ENCODE data around the gene TEX264.

The TEX264 gene

DNA sequence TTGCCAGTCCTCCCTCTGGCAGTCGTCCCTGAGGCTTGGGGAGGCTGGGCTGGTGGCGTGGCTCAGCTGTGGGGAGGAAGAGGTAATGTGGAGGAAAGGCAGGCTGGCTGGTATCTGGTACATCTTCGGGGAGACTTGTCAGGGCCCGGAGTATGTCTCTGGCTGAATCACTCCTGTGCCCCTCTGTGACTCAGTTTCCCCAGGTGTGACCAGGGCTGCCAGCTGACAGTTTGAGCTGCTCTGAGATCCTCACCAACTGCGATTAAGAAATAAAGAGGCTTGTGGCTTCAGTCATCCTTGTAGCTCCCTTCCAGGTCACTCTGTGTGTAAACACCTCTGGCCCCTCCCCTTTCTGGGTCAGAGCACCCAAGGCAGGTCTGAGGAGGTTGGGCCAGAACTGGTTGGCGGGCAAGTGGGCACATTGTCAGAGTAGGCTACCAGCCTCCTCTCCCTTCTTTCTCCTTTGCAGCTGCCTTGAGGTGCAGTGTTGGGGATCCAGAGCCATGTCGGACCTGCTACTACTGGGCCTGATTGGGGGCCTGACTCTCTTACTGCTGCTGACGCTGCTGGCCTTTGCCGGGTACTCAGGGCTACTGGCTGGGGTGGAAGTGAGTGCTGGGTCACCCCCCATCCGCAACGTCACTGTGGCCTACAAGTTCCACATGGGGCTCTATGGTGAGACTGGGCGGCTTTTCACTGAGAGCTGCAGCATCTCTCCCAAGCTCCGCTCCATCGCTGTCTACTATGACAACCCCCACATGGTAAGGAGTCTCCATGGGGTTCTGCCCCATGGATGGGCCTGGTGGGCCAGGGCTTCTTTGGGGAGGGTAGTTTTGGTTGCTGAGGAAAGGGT lies 3.0 kb downstream of the TEX264 start:
- no peak for DNase-seq (ENCODE audit: low spot score)

DNA sequence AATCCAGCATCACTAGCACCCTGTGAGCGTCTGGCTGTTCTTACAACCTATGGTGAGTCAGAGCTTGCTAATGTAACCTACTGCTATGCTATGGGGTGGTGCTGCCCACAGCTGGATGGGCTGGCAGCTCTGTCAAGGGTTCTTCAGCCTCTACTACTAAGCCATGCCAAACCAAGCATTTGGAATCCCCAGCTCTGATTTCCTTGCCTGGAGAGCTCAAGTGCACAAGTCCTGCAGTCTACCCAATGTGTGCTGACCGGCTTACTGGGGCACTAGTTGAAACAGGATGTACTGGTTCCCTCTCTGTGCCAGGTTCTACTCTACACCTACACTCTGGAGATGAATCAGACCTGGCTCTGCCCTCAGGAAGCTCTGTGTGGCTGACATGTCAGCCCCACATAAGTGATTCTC lies 4.2 kb downstream of the TEX264 start:
- no peak for DNase-seq (ENCODE audit: low spot score)

DNA sequence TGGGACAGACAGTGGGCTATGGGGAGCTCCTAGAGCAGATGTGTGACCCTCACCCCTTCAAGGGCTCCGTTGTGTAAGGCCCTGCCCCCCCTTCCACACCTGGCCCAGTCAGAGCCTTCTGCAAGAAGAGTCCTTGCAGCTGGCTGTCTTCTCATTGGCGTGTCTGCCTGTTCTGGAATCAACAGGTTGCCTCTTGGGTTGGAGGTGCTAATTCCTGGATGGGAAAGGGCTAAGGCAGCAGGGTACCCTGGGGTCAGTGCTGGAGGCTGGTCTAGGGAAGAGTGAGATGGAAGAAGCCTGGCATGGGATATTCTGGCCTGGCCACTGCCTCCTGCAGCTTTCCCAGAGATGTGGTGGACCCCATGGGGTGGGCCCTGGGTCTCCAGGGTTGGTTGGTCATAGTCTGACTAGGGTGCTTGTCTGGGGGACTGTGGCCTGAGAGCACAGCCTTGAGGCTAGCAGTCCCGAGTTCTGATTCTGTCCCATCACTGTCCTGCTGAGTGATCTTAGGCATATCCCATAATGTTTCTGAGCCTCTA lies 5.1 kb downstream of the TEX264 start:
- DNase-seq (ENCODE audit: low spot score) = no peak

DNA sequence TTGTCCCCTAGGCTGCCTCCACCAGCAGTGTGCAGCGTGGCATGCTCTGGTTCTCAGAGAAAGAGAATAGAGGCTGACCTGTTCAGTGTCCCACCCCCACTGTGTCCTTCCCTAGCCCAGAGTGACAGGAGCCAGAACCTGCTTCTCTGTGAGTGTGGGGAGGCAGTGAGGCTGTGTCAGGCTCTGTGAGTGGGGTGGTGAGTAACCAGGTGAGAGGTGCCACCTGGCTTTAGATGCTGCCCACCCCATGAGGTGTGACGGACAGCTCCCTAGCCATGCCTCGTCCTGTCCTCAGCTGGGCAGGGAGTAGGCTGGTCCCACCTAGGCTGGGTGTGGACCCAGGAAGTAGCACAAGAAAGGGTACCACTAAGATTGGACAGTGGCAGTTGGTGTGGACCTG lies 6.3 kb downstream of the TEX264 start:
- no peak for DNase-seq (ENCODE audit: low spot score)

DNA sequence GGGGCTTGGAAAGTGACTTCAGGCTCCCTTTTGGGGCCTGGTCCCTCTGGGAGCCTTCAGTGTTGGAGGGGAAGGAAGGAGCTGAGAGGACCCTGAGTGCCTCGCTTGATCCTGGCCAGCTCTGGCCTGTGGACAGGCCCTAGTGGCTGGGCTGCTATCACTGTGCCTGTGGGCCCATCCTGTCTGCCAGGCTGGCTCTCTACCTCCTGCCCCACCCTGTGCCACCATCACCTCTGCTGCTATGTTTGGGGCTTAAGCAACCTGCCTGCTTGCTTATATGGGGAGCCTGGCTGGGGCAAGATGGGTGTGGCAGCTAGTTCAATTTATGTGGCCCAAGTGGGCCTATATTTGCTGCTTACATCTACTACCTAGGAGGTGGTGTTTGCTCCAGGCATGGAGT lies 7.1 kb downstream of the TEX264 start:
- DNase-seq (ENCODE audit: low spot score) = no peak

DNA sequence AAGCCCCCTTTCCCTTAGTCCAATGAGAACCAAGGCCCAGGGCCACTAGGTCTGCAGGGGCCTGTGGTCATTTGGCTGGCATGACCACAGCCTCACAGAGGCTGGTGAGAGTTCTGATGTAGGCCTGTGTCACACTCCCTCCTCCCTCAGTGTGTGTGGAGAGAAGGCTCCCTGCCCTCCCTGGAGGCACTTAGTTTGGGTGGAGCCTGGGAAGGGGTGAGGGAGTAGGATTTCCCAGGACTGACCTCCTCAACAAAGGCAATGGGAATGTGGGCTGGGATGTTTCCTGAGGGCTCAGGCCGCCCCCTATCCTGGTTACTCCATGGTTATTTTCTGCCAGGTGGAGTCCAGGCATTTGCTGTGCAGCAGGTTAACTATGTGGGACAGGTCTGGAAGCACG lies 7.6 kb downstream of the TEX264 start:
- DNase-seq (ENCODE audit: low spot score) = no peak

DNA sequence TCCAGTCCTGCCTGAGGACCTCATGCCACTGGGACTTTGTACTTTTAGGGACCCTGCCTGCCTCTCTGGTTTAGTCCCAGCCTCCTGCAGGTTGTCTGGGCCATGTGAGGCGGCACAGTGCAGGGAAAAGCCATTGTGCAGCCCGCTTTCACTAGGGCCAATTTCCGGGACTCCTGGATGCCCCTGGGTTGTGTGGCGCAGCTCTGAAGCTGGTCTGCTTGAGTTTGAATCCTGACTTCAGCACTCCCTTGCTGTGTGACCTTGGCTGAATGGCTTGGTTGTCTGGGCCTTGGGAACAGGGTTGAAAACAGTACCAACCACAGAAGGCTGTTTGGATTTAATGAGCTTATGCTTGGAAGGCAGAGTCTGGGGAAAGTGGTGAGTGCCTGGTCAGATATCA lies 8.3 kb downstream of the TEX264 start:
- DNase-seq (ENCODE audit: low spot score) = no peak

DNA sequence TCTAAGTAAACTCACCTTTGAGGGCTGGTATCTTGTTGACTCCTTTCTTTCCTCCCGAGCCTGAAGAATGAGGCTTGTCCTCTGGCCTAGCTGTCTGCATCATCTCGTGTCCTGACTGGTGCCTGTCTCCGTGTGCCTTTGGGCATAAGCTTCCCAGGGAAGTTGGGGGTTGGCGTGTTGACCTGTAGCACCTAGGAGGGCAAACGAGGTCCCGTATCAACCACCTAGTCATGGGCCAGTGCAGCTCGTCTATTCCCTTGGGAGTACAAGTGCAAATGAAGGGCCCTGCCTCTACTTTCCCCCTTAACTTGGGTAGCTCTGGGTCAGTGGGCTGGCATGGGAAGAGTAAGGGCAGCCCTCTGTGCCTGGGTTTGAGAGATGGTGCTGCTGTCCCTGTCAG lies 8.7 kb downstream of the TEX264 start:
- no peak for DNase-seq (ENCODE audit: low spot score)

DNA sequence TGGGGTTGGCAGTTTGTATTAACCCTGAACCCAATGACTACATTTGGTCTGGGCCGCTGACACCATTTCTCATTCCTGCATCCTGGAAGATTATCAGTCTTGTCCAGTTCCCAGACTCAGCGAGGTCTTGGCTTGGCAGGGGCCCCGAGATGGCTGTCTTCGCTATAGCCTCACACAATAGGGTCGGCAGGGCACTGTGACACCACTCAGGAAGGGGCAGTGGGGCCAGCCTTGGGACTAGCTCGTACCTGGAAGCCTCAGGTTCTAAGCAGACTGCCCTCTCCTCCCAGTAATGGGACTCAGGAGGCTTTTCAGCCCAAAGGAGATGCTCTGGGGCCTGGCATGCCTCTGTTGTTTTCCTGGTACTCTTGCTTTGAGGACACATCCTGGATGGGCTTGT lies 9.1 kb downstream of the TEX264 start:
- DNase-seq (ENCODE audit: low spot score) = no peak

DNA sequence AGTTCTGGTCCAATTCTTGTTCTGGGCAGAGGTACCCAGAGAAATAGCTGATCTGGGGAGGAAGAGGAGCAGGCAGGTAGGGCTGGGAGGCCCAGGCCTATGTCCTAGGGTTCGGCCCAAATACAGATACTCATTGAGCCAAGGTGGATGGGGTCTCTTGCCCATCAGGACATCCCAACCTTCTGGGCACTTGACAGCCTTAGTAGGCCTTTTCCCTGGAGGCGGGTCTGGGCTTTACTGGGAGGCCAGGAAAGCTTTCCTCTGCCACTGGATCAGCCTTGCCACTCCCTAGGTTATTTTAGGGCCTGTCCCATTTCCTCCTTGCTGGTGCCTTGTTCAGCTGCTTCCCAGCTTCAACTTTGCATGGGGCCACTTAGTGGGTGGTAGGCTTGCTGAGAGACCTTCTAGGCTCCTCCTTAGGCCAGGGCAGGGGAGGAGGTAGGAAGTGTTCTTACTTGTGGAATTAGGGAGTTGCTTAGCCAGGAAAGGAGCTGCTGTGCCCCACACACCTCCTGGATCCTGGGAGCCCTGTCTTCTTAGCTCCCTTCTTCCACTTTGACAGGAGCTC lies 9.7 kb downstream of the TEX264 start:
- no peak for DNase-seq (ENCODE audit: low spot score)

DNA sequence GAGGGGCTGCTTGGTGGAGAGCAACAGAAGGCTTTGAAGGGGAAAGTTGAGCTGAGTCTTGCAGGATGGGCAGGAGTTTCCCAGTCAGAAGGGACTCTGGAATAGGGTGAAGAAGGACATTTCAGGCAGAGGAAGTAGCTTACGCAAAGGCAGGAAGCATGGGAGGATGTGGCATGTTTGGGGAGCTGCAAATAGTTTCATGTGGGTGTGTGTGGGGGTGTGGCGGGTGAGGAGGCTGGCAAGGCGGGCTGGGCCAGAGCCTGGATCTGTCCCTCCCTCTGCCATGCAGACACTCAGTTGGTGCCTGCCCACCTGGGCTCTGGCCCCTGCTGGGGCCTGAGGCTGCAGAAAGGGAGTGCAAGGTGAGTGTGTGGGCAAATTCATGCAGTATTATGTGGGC lies 10.4 kb downstream of the TEX264 start:
- peak; percentile 41 for DNase-seq (ENCODE audit: low spot score)

DNA sequence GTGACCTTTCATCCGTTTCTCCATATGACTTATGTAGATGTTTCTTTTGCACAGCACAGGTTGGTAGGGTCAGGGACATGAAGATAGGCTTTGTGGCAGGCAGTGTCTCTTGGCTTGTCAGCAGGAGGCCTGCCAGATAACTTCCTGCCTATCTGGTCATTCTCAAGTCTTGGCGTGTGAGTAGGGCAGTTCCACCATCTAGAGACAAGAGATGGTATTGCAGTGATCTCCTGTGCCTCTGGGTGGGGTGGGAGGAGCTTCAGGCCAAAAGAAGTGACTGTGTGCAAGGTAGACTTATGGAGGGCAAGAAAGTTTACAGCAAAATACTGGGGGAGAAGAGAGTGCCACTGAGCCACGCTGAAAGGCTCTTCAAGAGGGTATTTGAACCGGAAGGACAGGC lies 11.0 kb downstream of the TEX264 start:
- DNase-seq (ENCODE audit: low spot score) = peak; percentile 88

DNA sequence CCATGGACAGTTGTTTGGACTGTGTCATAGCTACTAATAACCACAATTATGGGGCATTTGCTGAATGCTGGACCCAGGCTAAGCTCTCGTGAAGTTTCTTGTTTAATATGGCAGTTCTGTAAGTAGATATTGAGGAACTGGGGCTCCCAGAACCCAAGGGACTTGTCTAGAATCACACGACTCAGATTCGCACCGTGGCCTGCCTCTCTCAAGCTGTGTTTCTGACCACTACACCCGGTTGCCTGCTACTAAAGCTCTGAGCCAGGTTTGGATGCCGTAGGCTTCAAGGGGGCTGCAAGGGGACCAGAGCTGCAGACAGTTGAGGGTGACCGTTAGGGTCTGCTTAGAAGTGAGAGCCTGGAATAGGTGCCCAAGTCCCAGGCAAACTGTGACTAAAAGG lies 11.5 kb downstream of the TEX264 start:
- DNase-seq (ENCODE audit: low spot score) = no peak

DNA sequence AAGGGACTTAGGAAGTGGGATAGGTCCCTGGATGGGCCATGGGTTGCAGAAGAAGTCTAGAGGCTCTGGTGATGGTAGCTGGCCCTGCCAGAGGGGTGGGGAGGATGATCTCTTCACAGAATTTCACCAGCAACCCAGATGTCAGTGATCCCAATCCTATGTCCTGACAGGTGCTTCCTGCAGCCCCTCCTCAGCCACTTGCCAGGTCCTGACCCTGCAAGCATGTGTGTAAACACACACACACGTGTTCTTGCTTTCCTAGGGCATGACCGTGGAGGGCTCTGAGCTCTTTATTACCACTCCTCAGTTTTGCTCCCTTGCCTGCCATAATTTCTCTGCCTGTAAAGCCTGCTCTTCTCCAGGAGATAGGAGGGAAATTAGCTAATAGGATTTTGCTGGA lies 12.5 kb downstream of the TEX264 start:
- DNase-seq (ENCODE audit: low spot score) = no peak

DNA sequence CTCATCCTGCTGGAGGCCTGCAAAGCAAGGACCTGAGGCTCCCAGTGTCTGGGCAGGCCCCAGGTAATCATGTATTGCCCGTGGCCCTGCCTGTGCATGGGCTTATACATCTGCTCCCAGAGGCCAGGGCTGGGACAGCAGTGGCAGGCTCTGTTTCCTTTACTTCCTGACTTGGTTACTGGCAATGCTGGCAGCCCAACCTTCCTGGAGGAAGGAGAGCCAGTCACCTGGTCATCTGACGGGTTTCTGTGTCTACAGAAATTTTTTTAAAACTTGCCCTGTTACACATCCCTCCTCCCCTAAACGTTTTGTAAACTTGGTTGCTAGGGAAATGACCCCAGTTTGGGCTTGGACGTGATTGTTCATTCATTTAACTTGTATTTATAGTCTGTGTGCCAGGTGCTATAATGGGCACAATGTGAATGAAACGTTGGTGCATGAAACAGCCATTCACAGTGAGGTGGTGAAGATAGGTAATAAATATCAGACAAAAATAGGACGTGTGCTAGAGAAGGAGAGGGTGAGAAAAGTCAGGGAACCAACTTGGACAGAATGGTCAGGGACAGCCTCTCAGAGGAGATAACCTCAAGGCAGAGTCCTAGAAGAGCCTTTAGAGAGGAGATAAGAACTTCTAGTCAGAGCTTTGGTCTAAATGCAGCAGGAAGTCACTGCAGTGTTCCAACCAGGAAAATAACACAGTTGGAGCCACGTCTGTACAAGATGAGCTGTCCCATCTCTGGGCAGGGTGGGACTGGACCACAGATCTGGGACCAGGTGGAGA lies 14.1 kb downstream of the TEX264 start:
- no peak for DNase-seq (ENCODE audit: low spot score)

DNA sequence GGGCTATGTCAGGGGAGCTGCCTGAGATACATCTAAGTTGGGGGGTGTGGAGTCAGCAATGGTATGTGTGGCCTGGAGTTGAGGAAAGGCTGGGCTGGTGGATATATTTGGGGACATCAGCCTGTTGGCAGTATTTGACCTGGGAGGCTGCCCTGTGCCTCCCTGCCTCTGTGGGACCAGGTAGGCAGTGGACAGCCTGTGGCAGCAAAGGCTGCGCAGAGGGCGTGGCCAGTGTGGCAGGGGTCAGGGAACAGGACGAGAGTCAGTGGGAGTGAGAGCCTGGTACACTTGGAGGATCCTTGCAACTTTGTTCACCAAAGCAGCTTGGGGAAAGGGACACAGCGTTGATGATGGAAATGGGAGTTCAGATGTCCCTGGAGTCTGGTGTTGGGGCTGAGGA lies 15.0 kb downstream of the TEX264 start:
- no peak for DNase-seq (ENCODE audit: low spot score)

DNA sequence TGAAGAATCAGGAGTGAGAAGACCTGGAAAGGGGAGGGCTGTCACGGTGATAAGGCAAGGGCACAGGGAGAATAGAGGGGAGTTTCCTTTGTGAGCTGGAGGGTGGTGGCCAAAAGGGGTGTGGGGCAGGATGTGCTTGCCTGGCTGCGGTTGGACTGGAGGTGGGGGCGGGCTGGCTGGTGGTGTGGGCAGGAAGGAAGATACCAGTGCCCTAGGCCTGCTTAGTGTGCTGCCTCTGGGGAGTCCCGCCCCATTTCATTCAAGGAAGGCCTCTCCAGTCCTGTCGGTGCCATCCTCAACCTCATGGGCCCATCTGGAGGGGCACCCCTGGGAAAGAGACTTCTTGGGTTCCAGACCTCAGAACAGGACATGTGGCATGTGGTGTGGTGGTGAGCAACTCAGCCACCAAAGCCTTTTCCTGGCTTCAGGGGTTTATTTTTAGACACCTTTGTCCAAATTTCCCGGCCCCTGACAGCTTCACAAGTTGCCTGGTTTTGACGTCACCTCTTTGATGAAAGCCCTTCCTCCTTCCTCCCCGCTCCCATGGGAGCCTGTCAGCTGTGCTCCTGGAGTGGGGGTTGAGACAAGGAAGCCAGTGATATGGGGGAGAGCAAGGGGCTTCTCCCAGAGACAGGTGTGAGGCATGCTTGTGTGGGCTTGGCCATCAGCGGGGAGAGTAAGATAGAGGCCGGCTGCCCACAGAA lies 15.6 kb downstream of the TEX264 start:
- no peak for DNase-seq (ENCODE audit: low spot score)

DNA sequence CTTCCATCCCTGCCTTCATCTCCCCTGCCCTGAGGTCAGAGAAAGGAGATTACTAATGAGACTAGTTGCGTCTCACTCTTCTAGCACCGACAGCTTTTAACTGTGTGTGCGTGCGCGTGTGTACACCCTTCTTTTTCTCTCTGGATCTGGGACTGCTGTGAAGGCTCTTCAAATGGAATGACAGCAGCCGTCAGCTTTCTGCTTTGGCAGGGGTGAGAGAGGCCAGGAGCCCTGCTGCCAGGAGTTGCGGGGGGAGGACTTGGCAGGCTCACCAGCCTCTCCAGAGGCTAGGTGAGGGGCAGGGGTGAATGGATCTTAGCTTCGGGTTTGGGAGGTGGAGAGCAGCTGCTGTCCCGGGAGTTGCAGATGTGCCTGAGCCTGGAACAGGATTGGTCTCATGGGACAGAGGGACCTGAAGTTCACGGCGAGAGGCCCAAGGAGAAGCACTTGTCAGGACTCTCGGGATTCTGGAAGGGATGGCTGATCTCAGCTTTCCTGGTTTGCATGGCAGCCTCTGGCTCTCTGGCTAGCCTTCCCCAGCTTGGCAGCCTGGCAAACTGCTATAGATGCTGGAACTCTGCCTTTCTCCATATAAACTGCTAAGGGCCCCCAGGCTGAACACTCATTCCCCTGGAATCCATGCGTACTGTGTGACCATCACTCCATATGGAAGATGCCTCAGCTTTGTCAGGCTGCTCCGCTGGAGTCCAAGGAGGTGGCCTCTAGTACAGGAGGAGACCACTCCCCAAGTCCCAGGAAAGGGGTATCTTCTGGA lies 16.6 kb downstream of the TEX264 start:
- no peak for DNase-seq (ENCODE audit: low spot score)

DNA sequence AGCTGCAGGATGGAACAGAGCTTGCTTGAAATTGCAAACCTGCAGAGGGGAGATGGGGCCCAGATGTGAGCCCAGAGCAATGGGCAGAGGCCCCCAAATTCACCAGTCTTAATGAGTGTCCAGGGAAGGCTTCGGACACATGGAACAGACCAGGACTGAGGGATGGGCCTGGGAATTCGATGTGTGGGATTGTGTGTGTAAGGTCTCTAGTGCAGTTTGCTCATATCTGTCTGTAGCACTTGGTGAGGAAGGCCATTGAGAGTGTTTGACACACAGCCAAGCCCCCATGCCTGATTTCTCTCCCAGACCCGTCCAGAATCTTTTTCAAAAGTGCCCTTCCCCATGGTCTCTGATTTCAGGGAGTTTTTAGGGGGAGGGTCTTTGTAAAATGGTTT lies 17.2 kb downstream of the TEX264 start:
- no peak for DNase-seq (ENCODE audit: low spot score)

DNA sequence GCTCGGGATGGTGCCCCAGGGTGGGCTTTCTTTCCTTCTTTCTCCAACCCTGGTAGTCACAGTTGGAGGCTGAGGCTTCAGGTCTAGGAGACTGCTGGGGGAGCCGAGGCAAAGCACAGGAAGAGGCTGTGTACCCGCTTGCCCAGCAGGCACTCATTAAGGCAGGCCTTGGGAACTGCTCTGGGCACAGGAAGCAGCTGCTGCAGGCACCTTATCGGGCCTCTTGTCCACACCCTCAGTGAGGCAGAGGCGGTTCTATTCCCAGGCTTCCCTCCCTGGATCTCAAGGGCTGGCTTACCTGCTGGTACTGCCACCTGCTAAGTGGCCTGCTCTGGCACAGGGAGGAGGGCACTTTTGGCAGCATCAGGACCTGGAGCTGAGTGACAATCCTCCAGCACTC lies 20.0 kb downstream of the TEX264 start:
- DNase-seq (ENCODE audit: low spot score) = no peak

DNA sequence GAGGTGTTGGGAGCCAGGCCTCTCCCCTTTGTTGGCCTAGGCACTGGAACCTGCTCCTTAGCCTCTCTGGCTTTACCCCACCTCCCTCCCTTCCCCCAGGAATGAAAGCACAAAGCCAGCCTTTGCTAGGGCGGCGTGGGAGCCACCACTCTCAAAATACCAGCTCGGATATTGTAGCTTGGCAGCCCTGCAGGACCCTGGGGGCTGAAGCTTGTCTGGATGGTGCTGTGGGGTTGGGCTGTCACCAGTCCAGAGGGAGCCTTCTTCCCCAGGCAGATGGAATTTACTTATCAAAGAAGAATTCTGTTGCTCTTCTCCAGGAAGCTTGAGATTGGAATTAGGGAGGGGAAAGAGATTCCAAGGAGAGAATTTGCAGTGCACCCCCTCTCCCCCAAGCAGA lies 20.9 kb downstream of the TEX264 start:
- DNase-seq (ENCODE audit: low spot score) = no peak

All from pons (tissue), 1 donor.